ENCODE measurements around the gene HOXB1.

- TF ChIP-seq CTCF (IDR thresholded peaks at IDR 0.05; ENCODE audit: borderline replicate concordance, extremely low read depth, low read length, poor library complexity, severe bottlenecking) (no peak), EZH2 (IDR thresholded peaks at IDR 0.05; ENCODE audit: borderline replicate concordance, low read depth, low read length, severe bottlenecking) (no peak)
Observed at GRCh38 chr17:48543107-48543853, 12.5 kb upstream of the HOXB1 start.

All from DND-41 (cell line).